ENCODE data around the gene PDE6G. TPM values are rescaled to one million over a fixed set of nuclear protein-coding genes. Genes with fewer than 3 reads are reported as not detected.
A peak's percentile ranks its signal among the peaks of the same experiment; 100 is the strongest.

Gene PDE6G
- total RNA-seq, 4 donors from 2014 or later, result not detected

- no peaks in the 10 kb centered on the region for H3K36me3 ChIP-seq
- 65 to 71% methylated on average over 6 to 7 of the region's 12 CpGs for WGBS, 2 donors
- peaks cover 4 to 19% (median 7%) of the 10 kb centered on the region in 3 donors for H3K4me1 ChIP-seq
- peaks cover 0 to 8% (median 0%) of the 10 kb centered on the region in 3 donors for H3K9me3 ChIP-seq
- intact Hi-C loops (cut with DNase I), result no loop called here
- H3K4me3 ChIP-seq, result no peak overlapping the region
- no peak overlapping the region for H3K27ac ChIP-seq
- peaks cover 5 to 55% (median 8%) of the 10 kb centered on the region in 4 donors for H3K27me3 ChIP-seq
- TF ChIP-seq CTCF (IDR thresholded peaks at IDR 0.05) (no peak), POLR2A (IDR thresholded peaks at IDR 0.05) (no peak)
- DNase-seq, result no peak
Measured at GRCh38 chr17:81646869-81647600, 9.3 kb downstream of the PDE6G start.

- TF ChIP-seq POLR2A (IDR thresholded peaks at IDR 0.05), result no peak
- no peak for TF ChIP-seq CTCF (IDR thresholded peaks at IDR 0.05)
- Histone ChIP-seq H3K27me3 (peaks cover 0 to 37% (median 8%) of the 10 kb centered on the region in 4 donors), H3K4me3 (no peak overlapping the region), H3K27ac (no peak overlapping the region), H3K9me3 (peaks cover 0 to 8% (median 0%) of the 10 kb centered on the region in 3 donors), H3K36me3 (no peaks in the 10 kb centered on the region), H3K4me1 (peaks cover 4 to 25% (median 11%) of the 10 kb centered on the region in 3 donors)
- no peak for DNase-seq
- intact Hi-C loops (cut with DNase I), result no loop called here
- WGBS, 2 donors, result 81 to 83% methylated on average over 14 to 19 of the region's 29 CpGs
Measured at GRCh38 chr17:81644976-81645952, 11.1 kb downstream of the PDE6G start.

GRCh38 chr17:81644496-81644895, 11.8 kb downstream of the PDE6G start:
- peaks cover 0 to 8% (median 0%) of the 10 kb centered on the region in 3 donors for H3K9me3 ChIP-seq
- no peaks in the 10 kb centered on the region for H3K36me3 ChIP-seq
- H3K4me1 ChIP-seq, result peaks cover 4 to 25% (median 11%) of the 10 kb centered on the region in 3 donors
- H3K4me3 ChIP-seq, result no peak overlapping the region
- no peak for TF ChIP-seq POLR2A (IDR thresholded peaks at IDR 0.05)
- TF ChIP-seq CTCF (IDR thresholded peaks at IDR 0.05), result no peak
- no peak overlapping the region for H3K27ac ChIP-seq
- 94% methylated on average over 6 of the region's 15 CpGs; no CpG with 5 or more reads in 1 of the 2 donors for WGBS, 2 donors
- DNase-seq, result no peak
- intact Hi-C loops (cut with DNase I), result no loop called here
- H3K27me3 ChIP-seq, result peaks cover 0 to 30% (median 8%) of the 10 kb centered on the region in 4 donors

GRCh38 chr17:81641825-81642489, 14.4 kb downstream of the PDE6G start:
- Histone ChIP-seq H3K27me3 (peaks cover 0 to 4% (median 0%) of the 10 kb centered on the region in 4 donors), H3K36me3 (no peaks in the 10 kb centered on the region), H3K4me3 (peak overlapping the region in 1 of 4 donors; percentile 6), H3K4me1 (peaks cover 4 to 25% (median 16%) of the 10 kb centered on the region in 3 donors), H3K9me3 (no peaks in the 10 kb centered on the region), H3K27ac (peak overlapping the region in 3 of 4 donors; percentile 21 to 48 (median 42))
- WGBS, 2 donors, result 82 to 100% methylated on average over 5 to 8 of the region's 17 CpGs
- no peak for DNase-seq
- TF ChIP-seq CTCF (IDR thresholded peaks at IDR 0.05) (no peak), POLR2A (IDR thresholded peaks at IDR 0.05) (no peak)
- intact Hi-C loops (cut with DNase I), result no loop called here
